ENCODE measurements around the gene DYNC1I1. TPM values are rescaled to one million over a fixed set of nuclear protein-coding genes. Genes with fewer than 3 reads are reported as not detected.

The DYNC1I1 gene
- total and polyA plus RNA-seq, 2 experiments from 2014 or later, result 1.4 to 4.1 TPM

GRCh38 chr7:96093435-96093834 lies 321.1 kb downstream of the DYNC1I1 start:
- TF ChIP-seq POLR2AphosphoS5 (IDR thresholded peaks at IDR 0.05; ENCODE audit: low read depth) (no peak), NANOG (IDR thresholded peaks at IDR 0.05; ENCODE audit: borderline replicate concordance) (no peak), STAT1 (IDR thresholded peaks at IDR 0.05; ENCODE audit: unreplicated experiment) (no peak)
- H3K36me3 ChIP-seq (ENCODE audit: insufficient read depth), result no peaks in the 10 kb centered on the region
- Mint-ChIP-seq H3K36me3 (ENCODE audit: low read depth) (no peaks in the 10 kb centered on the region), H3K27me3 (ENCODE audit: insufficient read depth, low read depth, poor library complexity) (no peaks in the 10 kb centered on the region), H3K4me3 (no peak overlapping the region), H3K4me1 (no peaks in the 10 kb centered on the region), H3K27ac (no peak overlapping the region), H3K9me3 (no peaks in the 10 kb centered on the region)
- no peak overlapping the region for H3K4me3 ChIP-seq
- no peaks in the 10 kb centered on the region for H4K20me1 ChIP-seq (replicated peaks; ENCODE audit: insufficient read depth)
- DNase-seq (ENCODE audit: low spot score) (no peak), ATAC-seq (no peak)
- no peaks in the 10 kb centered on the region for H3F3A ChIP-seq (replicated peaks; ENCODE audit: low read depth)
- H3K27ac ChIP-seq (ENCODE audit: low read depth), result no peak overlapping the region
- H3K4me1 ChIP-seq (ENCODE audit: insufficient read depth), result no peaks in the 10 kb centered on the region
- H2AFZ ChIP-seq, result no peak overlapping the region
- no peaks in the 10 kb centered on the region for H3K27me3 ChIP-seq (ENCODE audit: insufficient read depth)
- H3K9me2 ChIP-seq (ENCODE audit: insufficient read depth), result no peaks in the 10 kb centered on the region
- H3K79me2 ChIP-seq (replicated peaks; ENCODE audit: insufficient read depth), result no peaks in the 10 kb centered on the region
- H3K4me2 ChIP-seq, result no peak overlapping the region

- H3K36me3 ChIP-seq (ENCODE audit: insufficient read depth), result no peaks in the 10 kb centered on the region
- no peak for TF ChIP-seq ZNF114 (CRISPR knock-in tag; IDR thresholded peaks at IDR 0.05)
- TF ChIP-seq ZNF331 (CRISPR knock-in tag; IDR thresholded peaks at IDR 0.05; ENCODE audit: low read depth), result no peak
- no peak for TF ChIP-seq JUNB (IDR thresholded peaks at IDR 0.05; ENCODE audit: unreplicated experiment)
- TF ChIP-seq REST (IDR thresholded peaks at IDR 0.05; ENCODE audit: unreplicated experiment), result no peak
- TF ChIP-seq POLR2AphosphoS5 (IDR thresholded peaks at IDR 0.05; ENCODE audit: low read depth), result no peak
- no peak for TF ChIP-seq EZH2phosphoT487 (IDR thresholded peaks at IDR 0.05; ENCODE audit: unreplicated experiment)
- no peak for TF ChIP-seq ETS1 (IDR thresholded peaks at IDR 0.05)
- TF ChIP-seq, protein P1, sequence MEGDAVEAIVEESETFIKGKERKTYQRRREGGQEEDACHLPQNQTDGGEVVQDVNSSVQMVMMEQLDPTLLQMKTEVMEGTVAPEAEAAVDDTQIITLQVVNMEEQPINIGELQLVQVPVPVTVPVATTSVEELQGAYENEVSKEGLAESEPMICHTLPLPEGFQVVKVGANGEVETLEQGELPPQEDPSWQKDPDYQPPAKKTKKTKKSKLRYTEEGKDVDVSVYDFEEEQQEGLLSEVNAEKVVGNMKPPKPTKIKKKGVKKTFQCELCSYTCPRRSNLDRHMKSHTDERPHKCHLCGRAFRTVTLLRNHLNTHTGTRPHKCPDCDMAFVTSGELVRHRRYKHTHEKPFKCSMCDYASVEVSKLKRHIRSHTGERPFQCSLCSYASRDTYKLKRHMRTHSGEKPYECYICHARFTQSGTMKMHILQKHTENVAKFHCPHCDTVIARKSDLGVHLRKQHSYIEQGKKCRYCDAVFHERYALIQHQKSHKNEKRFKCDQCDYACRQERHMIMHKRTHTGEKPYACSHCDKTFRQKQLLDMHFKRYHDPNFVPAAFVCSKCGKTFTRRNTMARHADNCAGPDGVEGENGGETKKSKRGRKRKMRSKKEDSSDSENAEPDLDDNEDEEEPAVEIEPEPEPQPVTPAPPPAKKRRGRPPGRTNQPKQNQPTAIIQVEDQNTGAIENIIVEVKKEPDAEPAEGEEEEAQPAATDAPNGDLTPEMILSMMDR (conservative IDR thresholded peaks at IDR 0.05; ENCODE audit: low read depth in 2 of 2), result no peak
Measured at GRCh38 chr7:96097835-96098234, 325.5 kb downstream of the DYNC1I1 start.

More at GRCh38 chr7:96097835-96098234, 325.5 kb downstream of the DYNC1I1 start:
- H3K4me1 ChIP-seq (ENCODE audit: insufficient read depth), result no peaks in the 10 kb centered on the region
- Mint-ChIP-seq H3K36me3 (ENCODE audit: low read depth) (no peaks in the 10 kb centered on the region), H3K4me3 (no peak overlapping the region), H3K27ac (no peak overlapping the region), H3K4me1 (no peaks in the 10 kb centered on the region; the same call in 2 of the 3 replicates), H3K27me3 (ENCODE audit: insufficient read depth, low read depth, poor library complexity) (no peaks in the 10 kb centered on the region), H3K9me3 (no peaks in the 10 kb centered on the region)
- no peaks in the 10 kb centered on the region for H4K20me1 ChIP-seq (replicated peaks; ENCODE audit: insufficient read depth)
- H3K27me3 ChIP-seq (ENCODE audit: insufficient read depth), result no peaks in the 10 kb centered on the region
- ATAC-seq (no peak), DNase-seq (ENCODE audit: low spot score) (no peak)
- H2AFZ ChIP-seq, result no peak overlapping the region
- no peak overlapping the region for H3K4me3 ChIP-seq
- H3K79me2 ChIP-seq (replicated peaks; ENCODE audit: insufficient read depth), result no peaks in the 10 kb centered on the region
- no peaks in the 10 kb centered on the region for H3K9me2 ChIP-seq (ENCODE audit: insufficient read depth)
- no peak overlapping the region for H3K4me2 ChIP-seq
- no peaks in the 10 kb centered on the region for H3F3A ChIP-seq (replicated peaks; ENCODE audit: low read depth)
- H3K27ac ChIP-seq (ENCODE audit: low read depth), result no peak overlapping the region

Measured in GM23338 (cell line).